ENCODE measurements around the gene ALDOA.
A peak's percentile ranks its signal among the peaks of the same experiment; 100 is the strongest.

ALDOA gene

DNA sequence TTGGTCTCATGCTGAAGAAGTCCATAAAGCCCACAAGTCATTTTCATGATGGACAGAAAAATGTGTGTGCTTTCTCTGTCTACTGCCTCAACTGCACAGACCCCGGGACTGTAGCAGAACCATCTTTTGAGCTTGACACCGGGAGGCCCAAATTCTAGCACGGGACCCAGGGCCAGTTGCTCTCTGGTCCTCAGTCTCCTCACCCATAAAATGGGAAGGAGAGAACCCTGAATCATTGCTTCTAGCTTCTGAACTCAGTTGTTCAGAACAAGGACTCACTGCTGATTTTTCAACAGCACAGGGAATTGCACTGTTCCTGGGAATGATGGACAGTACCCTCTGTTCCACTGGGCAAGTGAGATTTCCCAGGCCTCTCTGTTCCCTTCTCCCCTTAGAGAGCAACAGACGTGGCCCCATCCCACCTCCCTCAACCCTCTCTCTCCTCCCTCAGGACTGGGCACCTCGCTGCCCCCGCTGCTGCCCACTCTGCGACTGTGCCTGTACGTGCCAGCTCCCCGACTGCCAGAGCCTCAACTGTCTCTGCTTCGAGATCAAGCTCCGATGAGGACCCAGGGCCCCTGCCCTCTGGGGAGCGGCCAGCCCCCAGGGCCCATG lies 2.2 kb upstream of the ALDOA start:
- Histone ChIP-seq H3K9me3 (ENCODE audit: control insufficient read depth, insufficient read depth, low read depth, low read length) (no peaks in the 10 kb centered on the region), H3K9ac (ENCODE audit: low read length) (peak overlapping the region; percentile 95), H3K4me1 (ENCODE audit: control insufficient read depth, insufficient read depth, low read length) (peaks cover 26% of the 10 kb centered on the region), H3K36me3 (ENCODE audit: control insufficient read depth, insufficient read depth, low read length) (peaks cover 26% of the 10 kb centered on the region), H3K4me3 (ENCODE audit: low read depth, low read length) (peak overlapping the region; percentile 100), H3K27ac (ENCODE audit: low read depth, low read length) (peak overlapping the region; percentile 86; the same call in 1 of the 2 replicates), H3K27me3 (ENCODE audit: control insufficient read depth, insufficient read depth, low read length) (no peaks in the 10 kb centered on the region)

GRCh38 chr16:30063893-30064728 lies 1.4 kb upstream of the ALDOA start:
- no peaks in the 10 kb centered on the region for H3K27me3 ChIP-seq (ENCODE audit: control insufficient read depth, insufficient read depth, low read length)
- H3K9ac ChIP-seq (ENCODE audit: low read length): peak overlapping the region; percentile 95
- peak overlapping the region; percentile 86; the same call in 1 of the 2 replicates for H3K27ac ChIP-seq (ENCODE audit: low read depth, low read length)
- H3K4me3 ChIP-seq (ENCODE audit: low read depth, low read length): peak overlapping the region; percentile 100
- H3K36me3 ChIP-seq (ENCODE audit: control insufficient read depth, insufficient read depth, low read length): peaks cover 34% of the 10 kb centered on the region
- H3K9me3 ChIP-seq (ENCODE audit: control insufficient read depth, insufficient read depth, low read depth, low read length): no peaks in the 10 kb centered on the region
- H3K4me1 ChIP-seq (ENCODE audit: control insufficient read depth, insufficient read depth, low read length): peaks cover 26% of the 10 kb centered on the region

DNA sequence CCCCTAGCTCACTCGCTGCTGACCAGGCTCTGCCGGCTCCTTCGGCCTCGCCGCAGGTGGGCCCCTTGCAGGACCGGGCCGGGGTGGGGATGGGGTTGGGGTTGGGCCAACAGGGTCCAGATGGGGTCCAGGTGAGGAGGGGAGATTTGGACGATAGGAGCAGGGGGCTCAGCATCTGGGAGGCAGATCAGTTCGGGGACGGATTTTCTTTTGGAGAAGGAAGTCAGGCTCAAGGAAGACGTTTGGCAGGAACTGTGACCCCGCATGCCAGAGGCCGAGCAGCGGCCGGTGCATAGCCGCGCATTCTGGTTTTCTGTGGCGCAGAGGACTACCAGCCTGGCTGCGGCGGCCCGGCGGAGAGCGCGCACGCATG lies 845 bp upstream of the ALDOA start:
- Histone ChIP-seq H3K36me3 (ENCODE audit: control insufficient read depth, insufficient read depth, low read length) (peaks cover 40% of the 10 kb centered on the region), H3K9me3 (ENCODE audit: control insufficient read depth, insufficient read depth, low read depth, low read length) (no peaks in the 10 kb centered on the region), H3K27me3 (ENCODE audit: control insufficient read depth, insufficient read depth, low read length) (no peaks in the 10 kb centered on the region), H3K27ac (ENCODE audit: low read depth, low read length) (peak overlapping the region; percentile 86; the same call in 1 of the 2 replicates), H3K4me1 (ENCODE audit: control insufficient read depth, insufficient read depth, low read length) (peaks cover 26% of the 10 kb centered on the region), H3K4me3 (ENCODE audit: low read depth, low read length) (peak overlapping the region; percentile 100), H3K9ac (ENCODE audit: low read length) (peak overlapping the region; percentile 95)

DNA sequence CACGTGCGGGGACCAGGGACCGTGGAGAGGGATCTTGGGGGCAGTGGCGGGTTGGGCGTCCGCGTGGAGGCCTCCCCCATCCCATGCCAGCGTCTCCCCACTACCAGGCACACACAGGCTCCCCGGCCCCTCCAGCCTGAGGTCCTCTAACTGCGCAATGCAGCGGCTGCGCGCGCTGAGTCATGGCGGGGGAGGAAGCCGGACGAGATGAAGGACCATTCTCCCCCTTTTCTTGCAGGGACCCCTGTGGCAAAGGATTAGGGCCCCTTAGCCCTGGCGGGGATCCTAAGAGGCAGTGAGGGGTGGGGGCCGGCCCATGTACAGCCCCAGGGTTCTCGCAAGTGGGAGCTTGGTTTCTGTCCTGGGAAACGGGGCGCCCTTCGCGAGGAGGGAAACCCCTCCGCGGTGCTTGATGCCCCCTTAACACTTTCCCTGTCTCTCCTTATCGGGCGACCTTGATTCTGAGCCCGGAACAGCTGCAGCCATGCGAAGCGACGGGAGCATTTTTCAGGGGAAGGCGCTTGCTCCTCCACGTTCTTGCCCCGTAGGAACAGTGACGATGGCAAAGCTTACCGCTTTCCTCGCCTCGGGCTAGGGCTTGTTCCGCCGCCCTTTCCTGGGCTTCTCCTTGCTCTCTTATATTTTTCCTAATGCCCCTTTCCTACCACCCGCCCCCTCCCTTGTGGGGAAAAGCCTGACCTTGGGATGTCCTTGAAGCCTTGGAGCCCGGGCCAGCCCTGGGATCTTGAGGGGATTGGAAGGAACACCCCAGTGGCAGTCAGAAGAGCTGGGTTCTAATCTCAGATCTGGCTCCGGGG lies 592 bp downstream of the ALDOA start:
- no peaks in the 10 kb centered on the region for H3K27me3 ChIP-seq (ENCODE audit: control insufficient read depth, insufficient read depth, low read length)

GRCh38 chr16:30066761-30067583 lies 1.4 kb downstream of the ALDOA start:
- no peaks in the 10 kb centered on the region for H3K9me3 ChIP-seq (ENCODE audit: control insufficient read depth, insufficient read depth, low read depth, low read length)
- H3K4me3 ChIP-seq (ENCODE audit: low read depth, low read length): peak overlapping the region; percentile 100
- H3K27me3 ChIP-seq (ENCODE audit: control insufficient read depth, insufficient read depth, low read length): no peaks in the 10 kb centered on the region
- H3K9ac ChIP-seq (ENCODE audit: low read length): peak overlapping the region; percentile 99
- H3K27ac ChIP-seq (ENCODE audit: low read depth, low read length): peak overlapping the region; percentile 86; the same call in 1 of the 2 replicates
- H3K36me3 ChIP-seq (ENCODE audit: control insufficient read depth, insufficient read depth, low read length): peaks cover 62% of the 10 kb centered on the region
- H3K4me1 ChIP-seq (ENCODE audit: control insufficient read depth, insufficient read depth, low read length): peaks cover 21% of the 10 kb centered on the region

More for the DNA sequence above, 592 bp downstream of the ALDOA start:
- peak overlapping the region; percentile 99 for H3K9ac ChIP-seq (ENCODE audit: low read length)
- no peaks in the 10 kb centered on the region for H3K9me3 ChIP-seq (ENCODE audit: control insufficient read depth, insufficient read depth, low read depth, low read length)
- H3K36me3 ChIP-seq (ENCODE audit: control insufficient read depth, insufficient read depth, low read length): peaks cover 54% of the 10 kb centered on the region
- H3K4me1 ChIP-seq (ENCODE audit: control insufficient read depth, insufficient read depth, low read length): peaks cover 21% of the 10 kb centered on the region
- peak overlapping the region; percentile 86 for H3K27ac ChIP-seq (ENCODE audit: low read depth, low read length)
- peak overlapping the region; percentile 100 for H3K4me3 ChIP-seq (ENCODE audit: low read depth, low read length)

GRCh38 chr16:30067584-30067916 lies 2.0 kb downstream of the ALDOA start:
- peaks cover 67% of the 10 kb centered on the region for H3K36me3 ChIP-seq (ENCODE audit: control insufficient read depth, insufficient read depth, low read length)
- H3K9ac ChIP-seq (ENCODE audit: low read length): peak overlapping the region; percentile 99
- H3K4me1 ChIP-seq (ENCODE audit: control insufficient read depth, insufficient read depth, low read length): peaks cover 21% of the 10 kb centered on the region
- no peak overlapping the region for H3K27ac ChIP-seq (ENCODE audit: low read depth, low read length)
- H3K4me3 ChIP-seq (ENCODE audit: low read depth, low read length): peak overlapping the region; percentile 100
- no peaks in the 10 kb centered on the region for H3K27me3 ChIP-seq (ENCODE audit: control insufficient read depth, insufficient read depth, low read length)
- H3K9me3 ChIP-seq (ENCODE audit: control insufficient read depth, insufficient read depth, low read depth, low read length): no peaks in the 10 kb centered on the region

DNA sequence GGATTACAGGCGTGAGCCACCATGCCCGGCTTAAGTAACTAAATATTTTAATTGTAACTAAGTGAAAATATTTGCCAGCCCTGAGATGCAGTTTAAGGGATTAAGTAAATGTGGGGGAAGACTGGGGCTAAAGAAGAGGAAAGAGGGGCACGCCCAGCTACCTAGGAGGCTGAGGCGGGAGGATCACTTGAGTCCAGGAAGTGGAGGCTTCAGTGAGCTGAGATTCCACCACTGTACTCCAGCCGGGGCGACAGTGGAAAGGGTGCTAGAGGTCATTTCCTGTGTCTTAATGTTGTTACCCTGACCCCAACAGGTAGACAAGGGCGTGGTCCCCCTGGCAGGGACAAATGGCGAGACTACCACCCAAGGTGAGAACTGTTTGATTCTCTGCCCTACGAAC lies 2.8 kb downstream of the ALDOA start:
- Histone ChIP-seq H3K36me3 (ENCODE audit: control insufficient read depth, insufficient read depth, low read length) (peaks cover 67% of the 10 kb centered on the region), H3K9me3 (ENCODE audit: control insufficient read depth, insufficient read depth, low read depth, low read length) (no peaks in the 10 kb centered on the region), H3K4me3 (ENCODE audit: low read depth, low read length) (no peak overlapping the region), H3K27ac (ENCODE audit: low read depth, low read length) (no peak overlapping the region), H3K27me3 (ENCODE audit: control insufficient read depth, insufficient read depth, low read length) (no peaks in the 10 kb centered on the region), H3K9ac (ENCODE audit: low read length) (peak overlapping the region; percentile 23), H3K4me1 (ENCODE audit: control insufficient read depth, insufficient read depth, low read length) (peaks cover 18% of the 10 kb centered on the region)

DNA sequence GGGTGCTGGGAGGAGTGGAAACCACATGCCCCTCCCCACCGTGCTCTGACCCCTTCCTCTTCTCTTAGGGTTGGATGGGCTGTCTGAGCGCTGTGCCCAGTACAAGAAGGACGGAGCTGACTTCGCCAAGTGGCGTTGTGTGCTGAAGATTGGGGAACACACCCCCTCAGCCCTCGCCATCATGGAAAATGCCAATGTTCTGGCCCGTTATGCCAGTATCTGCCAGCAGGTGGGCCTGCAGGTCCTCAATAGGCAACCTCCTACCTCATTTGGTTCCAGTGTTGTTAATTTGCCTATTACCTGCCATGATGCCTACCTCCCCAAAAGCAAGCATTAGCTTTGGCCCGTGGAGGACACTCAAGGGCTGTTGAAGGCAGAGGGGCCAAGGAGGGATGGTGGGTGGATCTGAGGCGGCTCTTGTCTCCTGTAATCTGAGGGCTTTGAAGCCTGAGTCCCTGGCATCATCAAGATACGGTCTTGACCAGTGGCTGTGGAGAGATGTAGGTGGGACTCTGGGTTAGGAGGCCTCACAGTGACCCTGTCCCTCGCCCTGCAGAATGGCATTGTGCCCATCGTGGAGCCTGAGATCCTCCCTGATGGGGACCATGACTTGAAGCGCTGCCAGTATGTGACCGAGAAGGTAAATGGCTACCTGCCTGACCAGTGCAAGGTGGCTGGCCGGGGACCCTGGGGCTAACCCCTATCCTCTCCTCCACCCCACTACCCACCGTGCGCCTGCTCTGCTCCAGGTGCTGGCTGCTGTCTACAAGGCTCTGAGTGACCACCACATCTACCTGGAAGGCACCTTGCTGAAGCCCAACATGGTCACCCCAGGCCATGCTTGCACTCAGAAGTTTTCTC lies 3.4 kb downstream of the ALDOA start:
- no peaks in the 10 kb centered on the region for H3K27me3 ChIP-seq (ENCODE audit: control insufficient read depth, insufficient read depth, low read length)
- peak overlapping the region; percentile 23 for H3K9ac ChIP-seq (ENCODE audit: low read length)
- no peak overlapping the region for H3K4me3 ChIP-seq (ENCODE audit: low read depth, low read length)
- H3K27ac ChIP-seq (ENCODE audit: low read depth, low read length): no peak overlapping the region
- H3K9me3 ChIP-seq (ENCODE audit: control insufficient read depth, insufficient read depth, low read depth, low read length): no peaks in the 10 kb centered on the region
- peaks cover 67% of the 10 kb centered on the region for H3K36me3 ChIP-seq (ENCODE audit: control insufficient read depth, insufficient read depth, low read length)
- peaks cover 12% of the 10 kb centered on the region for H3K4me1 ChIP-seq (ENCODE audit: control insufficient read depth, insufficient read depth, low read length)

DNA sequence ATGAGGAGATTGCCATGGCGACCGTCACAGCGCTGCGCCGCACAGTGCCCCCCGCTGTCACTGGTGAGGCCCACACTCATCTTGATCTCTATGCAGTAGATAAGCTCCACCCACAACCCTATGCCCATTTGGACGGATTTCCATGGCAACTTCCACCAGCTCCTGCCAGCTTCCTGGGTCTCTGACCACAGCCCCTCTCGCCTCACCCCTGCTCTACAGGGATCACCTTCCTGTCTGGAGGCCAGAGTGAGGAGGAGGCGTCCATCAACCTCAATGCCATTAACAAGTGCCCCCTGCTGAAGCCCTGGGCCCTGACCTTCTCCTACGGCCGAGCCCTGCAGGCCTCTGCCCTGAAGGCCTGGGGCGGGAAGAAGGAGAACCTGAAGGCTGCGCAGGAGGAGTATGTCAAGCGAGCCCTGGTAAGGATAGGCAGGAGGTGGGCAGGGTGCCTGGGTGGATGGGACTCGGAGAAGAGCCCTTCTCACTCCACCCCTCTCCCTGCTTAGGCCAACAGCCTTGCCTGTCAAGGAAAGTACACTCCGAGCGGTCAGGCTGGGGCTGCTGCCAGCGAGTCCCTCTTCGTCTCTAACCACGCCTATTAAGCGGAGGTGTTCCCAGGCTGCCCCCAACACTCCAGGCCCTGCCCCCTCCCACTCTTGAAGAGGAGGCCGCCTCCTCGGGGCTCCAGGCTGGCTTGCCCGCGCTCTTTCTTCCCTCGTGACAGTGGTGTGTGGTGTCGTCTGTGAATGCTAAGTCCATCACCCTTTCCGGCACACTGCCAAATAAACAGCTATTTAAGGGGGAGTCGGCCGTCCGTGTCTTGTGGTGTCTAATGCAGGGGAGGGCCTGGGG lies 4.3 kb downstream of the ALDOA start:
- Histone ChIP-seq H3K27ac (ENCODE audit: low read depth, low read length) (no peak overlapping the region), H3K9me3 (ENCODE audit: control insufficient read depth, insufficient read depth, low read depth, low read length) (no peaks in the 10 kb centered on the region), H3K4me1 (ENCODE audit: control insufficient read depth, insufficient read depth, low read length) (peaks cover 11% of the 10 kb centered on the region), H3K4me3 (ENCODE audit: low read depth, low read length) (no peak overlapping the region), H3K27me3 (ENCODE audit: control insufficient read depth, insufficient read depth, low read length) (no peaks in the 10 kb centered on the region), H3K36me3 (ENCODE audit: control insufficient read depth, insufficient read depth, low read length) (peaks cover 67% of the 10 kb centered on the region), H3K9ac (ENCODE audit: low read length) (no peak overlapping the region)
